GM23338 (cell line): ENCODE results near the gene TMEM61. TPM values are rescaled to one million over a fixed set of nuclear protein-coding genes. Genes with fewer than 3 reads are reported as not detected.

Source experiments
- polyA plus RNA-seq: library from polyadenylated mRNA; unstranded; fragments of >200 nt; fragmentation: Nextera tagmentation; extraction: Ambion mirVana; gene quantifications from 2 replicates; pipeline ENCODE4 v1.2.1, GENCODE V29; 2016
- total RNA-seq: library from RNA; depleted of rRNA; stranded (reverse); fragments of >200 nt; shearing (Covaris generic); gene quantifications from 2 replicates; pipeline ENCODE4 v1.2.3, GENCODE V29; 2014; rRNA removed

TMEM61 gene
- total and polyA plus RNA-seq, 2 experiments from 2014 or later = 2.0 to 3.6 TPM

Other genes starting within 250 kb of the TMEM61 start
- 13.6 and 14.8 TPM in 2 replicates for gene PARS2, start 216.1 kb upstream of the TMEM61 start, total RNA-seq
- 5.9 and 6.5 TPM in 2 replicates for gene PARS2, start 216.1 kb upstream of the TMEM61 start, polyA plus RNA-seq
- 1.7 and 2.5 TPM in 2 replicates for gene TTC22, start 179.3 kb upstream of the TMEM61 start, total RNA-seq
- 0.85 and 1.2 TPM in 2 replicates for gene TTC22, start 179.3 kb upstream of the TMEM61 start, polyA plus RNA-seq
- gene DHCR24, start 93.4 kb upstream of the TMEM61 start, total RNA-seq = 453 and 530 TPM in 2 replicates
- 124 and 128 TPM in 2 replicates for gene DHCR24, start 93.4 kb upstream of the TMEM61 start, polyA plus RNA-seq
- 0.47 and 1.4 TPM in 2 replicates for gene BSND, start 18.3 kb downstream of the TMEM61 start, total RNA-seq
- 0.50 and 0.55 TPM in 2 replicates for gene BSND, start 18.3 kb downstream of the TMEM61 start, polyA plus RNA-seq
- 275 and 327 TPM in 2 replicates for gene PCSK9, start 58.9 kb downstream of the TMEM61 start, total RNA-seq
- 77.6 and 78.0 TPM in 2 replicates for gene PCSK9, start 58.9 kb downstream of the TMEM61 start, polyA plus RNA-seq
- 32.6 and 36.2 TPM in 2 replicates for gene USP24, start 234.7 kb downstream of the TMEM61 start, total RNA-seq
- 11.9 and 12.1 TPM in 2 replicates for gene USP24, start 234.7 kb downstream of the TMEM61 start, polyA plus RNA-seq